HG03565 (cell line): ENCODE measurements around the gene SATB1.

ENCODE experiments used
- ATAC-seq: cut with Tn5 transposase; IDR thresholded peaks from one replicate; pipeline ENCODE4 v1.9.1; 2021; ENCODE audit warnings: mild to moderate bottlenecking, moderate library complexity; ENCODE audit not compliant: unreplicated experiment

SATB1 gene

GRCh38 chr3:18402239-18402799 is 22.8 kb downstream of the SATB1 start:
- no peak for ATAC-seq

- no peak for ATAC-seq
Measured at GRCh38 chr3:18401300-18401961, 23.7 kb downstream of the SATB1 start.

GRCh38 chr3:18398448-18398847 is 26.7 kb downstream of the SATB1 start:
- no peak for ATAC-seq

GRCh38 chr3:18396428-18396827 is 28.7 kb downstream of the SATB1 start:
- no peak for ATAC-seq

- ATAC-seq, result no peak
Measured at GRCh38 chr3:18394384-18394995, 30.6 kb downstream of the SATB1 start.

GRCh38 chr3:18393906-18394305 is 31.2 kb downstream of the SATB1 start:
- no peak for ATAC-seq

- no peak for ATAC-seq
Measured at GRCh38 chr3:18390024-18390660, 35.0 kb downstream of the SATB1 start.

- no peak for ATAC-seq
Measured at GRCh38 chr3:18389108-18389733, 35.9 kb downstream of the SATB1 start.

- no peak for ATAC-seq
Measured at GRCh38 chr3:18386274-18386890, 38.8 kb downstream of the SATB1 start.

- ATAC-seq, result no peak
Measured at GRCh38 chr3:18385706-18386105, 39.4 kb downstream of the SATB1 start.

- no peak for ATAC-seq
Measured at GRCh38 chr3:18382760-18383369, 42.3 kb downstream of the SATB1 start.

GRCh38 chr3:18379647-18380046 is 45.5 kb downstream of the SATB1 start:
- no peak for ATAC-seq

- no peak for ATAC-seq
Measured at GRCh38 chr3:18378218-18378617, 46.9 kb downstream of the SATB1 start.

- no peak for ATAC-seq
Measured at GRCh38 chr3:18376682-18377081, 48.5 kb downstream of the SATB1 start.

GRCh38 chr3:18372786-18373405 is 52.2 kb downstream of the SATB1 start:
- ATAC-seq, result no peak

GRCh38 chr3:18370672-18371071 is 54.5 kb downstream of the SATB1 start:
- no peak for ATAC-seq

- no peak for ATAC-seq
Measured at GRCh38 chr3:18369551-18370185, 55.5 kb downstream of the SATB1 start.

- no peak for ATAC-seq
Measured at GRCh38 chr3:18366258-18366657, 58.9 kb downstream of the SATB1 start.

- no peak for ATAC-seq
Measured at GRCh38 chr3:18363338-18363737, 61.8 kb downstream of the SATB1 start.

GRCh38 chr3:18357747-18358146 is 67.4 kb downstream of the SATB1 start:
- ATAC-seq, result no peak
